SK-N-MC (cell line): ENCODE results near the gene VWA7.

Experiments
- DNase-seq: peaks from one replicate; pipeline ENCODE4 v3.0.0-alpha.2; 2011; ENCODE audit warnings: low read depth, low spot score
- H3K27ac ChIP-seq: fragments of 200-600 bp; sonication (generic); 2 replicates; pipeline ENCODE4 v1.5.1; 2016; ENCODE audit warnings: mixed run types
- H3K36me3 ChIP-seq: fragments of 200-600 bp; sonication (generic); 2 replicates; pipeline ENCODE4 v1.6.1; 2017; ENCODE audit warnings: antibody characterized with exemption, low read length, mixed read lengths; ENCODE audit not compliant: insufficient read depth
- H3K4me3 ChIP-seq: fragments of 200-600 bp; sonication (generic); 2 replicates; pipeline ENCODE4 v1.5.1; 2016
- H3K9ac ChIP-seq: fragments of 200-600 bp; sonication (generic); 2 replicates; pipeline ENCODE4 v1.8.0; 2017; ENCODE audit warnings: mixed run types, mixed read lengths; ENCODE audit not compliant: insufficient read length
- H3K9me3 ChIP-seq: fragments of 200-600 bp; sonication (generic); 2 replicates; pipeline ENCODE4 v1.6.1; 2017; ENCODE audit warnings: low read depth, mild to moderate bottlenecking, antibody characterized with exemption, low read length, moderate library complexity, mixed read lengths
- EZH2 ChIP-seq: fragments of 200-600 bp; sonication (generic); IDR thresholded peaks from one replicate; pipeline ENCODE4 v1.6.1; 2017; ENCODE audit warnings: antibody characterized with exemption
- FOXP2 ChIP-seq: optimal IDR thresholded peaks from 2 replicates; pipeline ENCODE3; 2011; ENCODE audit warnings: mild to moderate bottlenecking, moderate library complexity; ENCODE audit not compliant: insufficient read depth; ENCODE audit errors: extremely low read length, control extremely low read depth
- POLR2AphosphoS5 ChIP-seq: IDR thresholded peaks from 2 replicates; pipeline ENCODE4 v1.6.1; 2012; ENCODE audit warnings: mild to moderate bottlenecking, low read depth, low read length, borderline replicate concordance

The VWA7 gene

DNA sequence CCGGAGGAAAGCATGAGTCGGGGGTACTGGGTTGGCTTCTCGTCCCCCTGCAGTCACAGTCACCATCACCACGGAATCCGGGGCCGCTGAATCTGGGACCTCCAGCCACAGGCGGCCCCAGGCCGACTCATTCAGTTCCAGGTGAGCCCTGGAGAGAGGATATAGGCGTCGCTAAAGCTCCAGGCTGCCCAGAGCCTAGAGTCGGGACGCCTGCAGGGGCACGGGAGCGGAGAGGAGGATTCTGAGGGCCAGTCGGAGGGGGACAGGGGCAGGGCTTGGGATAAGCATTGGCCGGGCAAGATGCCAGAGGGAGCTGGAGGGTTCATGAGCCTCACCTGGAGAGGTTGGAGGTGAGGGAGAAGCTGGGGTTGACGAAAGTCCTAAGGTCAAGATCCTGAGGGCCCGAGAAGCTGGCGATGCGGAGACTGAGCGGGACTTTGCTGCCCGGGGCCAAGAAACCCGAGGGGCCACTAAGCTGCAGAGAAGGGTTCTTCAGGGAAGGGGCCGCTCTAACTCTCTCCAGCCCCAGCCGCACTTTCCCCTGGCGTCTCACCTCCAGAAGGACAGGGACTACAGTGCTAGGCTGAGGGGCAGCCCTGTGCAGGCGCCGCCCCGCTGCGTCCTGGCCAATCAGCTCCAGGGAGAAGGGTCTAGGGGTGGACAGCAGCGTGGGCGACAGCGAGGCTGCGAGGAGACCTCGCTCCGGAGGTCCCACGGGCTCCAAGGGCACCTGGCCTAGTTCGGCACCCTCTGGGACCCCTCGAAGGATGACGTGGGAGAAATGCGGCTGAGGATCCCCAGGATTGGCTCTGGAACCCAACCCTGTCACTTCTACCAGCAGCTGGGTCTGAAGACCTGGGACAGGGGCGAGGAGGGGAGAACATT lies 11.0 kb downstream of the VWA7 start:
- H3K27ac ChIP-seq, result no peak overlapping the region
- TF ChIP-seq EZH2 (no peak), FOXP2 (no peak), POLR2AphosphoS5 (no peak)
- H3K36me3 ChIP-seq, result peaks cover 24% of the 10 kb centered on the region
- DNase-seq, result no peak
- H3K9me3 ChIP-seq, result no peaks in the 10 kb centered on the region
- no peak overlapping the region for H3K9ac ChIP-seq
- no peak overlapping the region for H3K4me3 ChIP-seq

GRCh38 chr6:31765559-31765909 lies 11.6 kb downstream of the VWA7 start:
- no peak overlapping the region for H3K27ac ChIP-seq
- H3K36me3 ChIP-seq, result peaks cover 30% of the 10 kb centered on the region
- no peak overlapping the region for H3K4me3 ChIP-seq
- TF ChIP-seq EZH2 (no peak), POLR2AphosphoS5 (no peak), FOXP2 (no peak)
- no peak for DNase-seq
- H3K9ac ChIP-seq, result no peak overlapping the region
- H3K9me3 ChIP-seq, result no peaks in the 10 kb centered on the region

- peaks cover 42% of the 10 kb centered on the region for H3K36me3 ChIP-seq
These were observed 12.9 kb downstream of the VWA7 start for GRCh38 chr6:31764198-31764597.

DNA sequence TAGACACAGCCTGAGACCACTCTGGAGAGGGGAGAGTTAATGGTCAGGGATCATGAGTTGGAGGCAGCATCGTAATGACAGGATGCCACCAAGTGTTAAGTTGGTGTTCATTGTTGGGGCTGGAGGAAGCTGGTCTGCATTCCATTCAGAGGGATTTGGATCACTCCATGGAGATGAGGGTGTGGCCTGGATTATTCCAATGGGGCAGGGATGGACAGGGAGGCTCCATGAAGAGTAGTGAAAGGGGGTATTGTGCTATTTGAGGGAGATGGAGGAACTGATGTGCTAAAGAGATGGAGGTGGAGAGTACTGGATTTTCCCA lies 13.5 kb downstream of the VWA7 start:
- TF ChIP-seq FOXP2 (no peak), EZH2 (no peak), POLR2AphosphoS5 (no peak)
- H3K9me3 ChIP-seq, result no peaks in the 10 kb centered on the region
- no peak for DNase-seq
- peaks cover 48% of the 10 kb centered on the region for H3K36me3 ChIP-seq
- no peak overlapping the region for H3K4me3 ChIP-seq
- no peak overlapping the region for H3K9ac ChIP-seq
- no peak overlapping the region for H3K27ac ChIP-seq

More at GRCh38 chr6:31764198-31764597, 12.9 kb downstream of the VWA7 start:
- Histone ChIP-seq H3K4me3 (no peak overlapping the region), H3K9me3 (no peaks in the 10 kb centered on the region), H3K9ac (no peak overlapping the region), H3K27ac (peak overlapping the region; percentile 30; the same call in 1 of the 2 replicates)
- no peak for DNase-seq
- TF ChIP-seq FOXP2 (no peak), EZH2 (no peak), POLR2AphosphoS5 (no peak)

DNA sequence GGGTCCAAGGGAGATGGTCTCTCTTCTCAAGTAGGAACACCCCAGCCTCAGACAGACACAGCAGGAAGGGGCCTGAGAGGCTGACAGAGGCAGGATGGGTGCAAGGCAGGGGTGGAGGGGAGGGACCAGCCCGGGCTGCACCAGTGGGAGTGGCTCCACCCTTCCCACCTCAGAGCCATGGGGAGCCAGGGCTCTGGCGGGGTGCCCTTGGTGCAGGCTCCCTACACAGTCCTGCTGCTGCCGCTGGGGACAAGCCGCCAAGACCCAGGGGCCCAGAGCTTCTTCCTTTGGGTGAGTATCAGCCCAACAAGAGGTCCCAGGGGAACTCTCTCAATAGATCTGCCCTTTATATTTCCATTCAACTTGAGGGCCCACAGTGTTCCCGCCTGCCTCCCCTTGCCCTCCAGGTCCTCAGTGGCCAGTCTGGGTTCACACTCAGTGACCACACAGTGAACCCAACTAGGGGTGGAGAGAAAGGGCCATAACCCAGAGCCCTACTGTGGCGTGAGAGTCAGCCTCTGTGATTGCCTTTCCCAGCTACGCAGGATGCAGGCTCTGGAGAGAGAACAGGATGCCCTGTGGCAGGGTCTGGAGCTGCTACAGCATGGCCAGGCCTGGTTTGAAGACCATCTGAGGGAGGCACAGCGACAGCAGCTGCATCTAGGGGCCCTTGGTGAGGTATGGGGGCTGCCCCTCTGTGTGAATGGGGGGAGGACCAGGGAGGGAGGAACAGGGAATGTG lies 14.1 kb downstream of the VWA7 start:
- DNase-seq, result no peak
- TF ChIP-seq FOXP2 (no peak), POLR2AphosphoS5 (no peak), EZH2 (no peak)
- Histone ChIP-seq H3K4me3 (no peak overlapping the region), H3K36me3 (peaks cover 54% of the 10 kb centered on the region), H3K9me3 (no peaks in the 10 kb centered on the region), H3K27ac (no peak overlapping the region), H3K9ac (no peak overlapping the region)

DNA sequence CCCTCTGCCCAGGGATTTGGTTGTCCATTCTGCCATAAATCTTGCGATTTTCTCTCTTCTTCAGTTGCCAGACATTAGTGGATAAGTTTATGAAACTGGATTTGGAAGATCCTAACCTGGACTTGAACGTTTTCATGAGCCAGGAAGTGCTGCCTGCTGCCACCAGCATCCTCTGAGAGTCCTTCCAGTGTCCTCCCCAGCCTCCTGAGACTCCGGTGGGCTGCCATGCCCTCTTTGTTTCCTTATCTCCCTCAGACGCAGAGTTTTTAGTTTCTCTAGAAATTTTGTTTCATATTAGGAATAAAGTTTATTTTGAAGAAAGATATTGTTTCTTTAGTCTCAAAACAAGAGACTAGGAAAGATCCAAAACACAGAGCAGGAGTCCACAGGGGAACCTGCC lies 14.8 kb downstream of the VWA7 start, which contains the start of gene SAPCD1:
Gene SAPCD1 (plus strand): TSS at position 301 of the 400 bp plus-strand sequence. CDS start 399 bp downstream, outside the sequence.
- Histone ChIP-seq H3K27ac (peak within 1 kb of the TSS; percentile 1; the same call in 1 of the 2 replicates), H3K9me3 (no peaks in the 10 kb centered on the region), H3K36me3 (peaks cover 55% of the 10 kb centered on the region), H3K9ac (no peak within 1 kb of the TSS), H3K4me3 (no peak within 1 kb of the TSS)
- DNase-seq, result no peak
- no peak for TF ChIP-seq FOXP2
- no peak for TF ChIP-seq EZH2
- TF ChIP-seq POLR2AphosphoS5, result no peak

DNA sequence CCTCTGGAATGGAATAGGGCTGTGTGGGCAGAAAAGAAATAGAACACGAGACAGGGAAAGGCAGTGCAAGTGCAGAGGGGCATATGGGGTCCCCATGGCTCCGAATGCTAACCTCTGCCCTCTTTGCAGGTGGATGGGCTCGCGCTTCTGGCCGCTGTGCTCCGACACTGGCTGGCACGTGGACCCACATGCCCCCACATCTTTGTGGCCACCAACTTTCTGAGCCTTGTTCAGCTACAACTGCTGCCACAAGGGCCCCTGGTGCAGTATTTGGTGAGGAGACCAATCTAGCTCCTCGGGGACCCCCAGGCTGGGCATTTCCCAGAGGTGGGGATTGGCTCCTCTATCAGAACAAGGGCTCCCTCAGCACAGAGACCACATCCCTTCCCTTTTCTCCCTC lies 15.8 kb downstream of the VWA7 start:
- TF ChIP-seq EZH2, result no peak
- TF ChIP-seq POLR2AphosphoS5, result no peak
- no peak for TF ChIP-seq FOXP2
- no peak for DNase-seq
- H3K27ac ChIP-seq, result no peak overlapping the region

GRCh38 chr6:31760790-31761189 lies 16.3 kb downstream of the VWA7 start:
- Histone ChIP-seq H3K27ac (no peak overlapping the region), H3K4me3 (no peak overlapping the region), H3K36me3 (peaks cover 55% of the 10 kb centered on the region), H3K9me3 (no peaks in the 10 kb centered on the region), H3K9ac (no peak overlapping the region)
- no peak for DNase-seq
- TF ChIP-seq POLR2AphosphoS5 (no peak), EZH2 (no peak), FOXP2 (no peak)

More for the DNA sequence above, 15.8 kb downstream of the VWA7 start:
- H3K9me3 ChIP-seq, result no peaks in the 10 kb centered on the region
- no peak overlapping the region for H3K4me3 ChIP-seq
- no peak overlapping the region for H3K9ac ChIP-seq
- peaks cover 55% of the 10 kb centered on the region for H3K36me3 ChIP-seq
